Kidney (tissue), 14 donors: ENCODE data around the gene TTLL9. TPM values are rescaled to one million over a fixed set of nuclear protein-coding genes. Genes with fewer than 3 reads are reported as not detected.

Source experiments
- DNase-seq, 5 donors: peaks; one replicate each; pipeline ENCODE4 v3.0.0-alpha.2; 2013 to 2020
- FAIRE-seq: peaks from 2 replicates; lab custom pipeline; 2012; peaks lifted over from hg19 to GRCh38; lab: Jason Lieb, UNC
- H3K27ac ChIP-seq, 2 donors: one replicate each; pipeline ENCODE4 v1.7.0; 2013; ENCODE audit warnings: low read depth in 2 of 2, low read length in 2 of 2, inconsistent platforms in 1 of 2
- H3K27me3 ChIP-seq: one replicate; pipeline ENCODE4 v1.7.1; 2013; ENCODE audit warnings: low read length, inconsistent platforms; ENCODE audit not compliant: control insufficient read depth, insufficient read depth
- H3K36me3 ChIP-seq, 3 donors: one replicate each; pipeline versions ENCODE4 v1.7.0 to v1.7.1; 2013; ENCODE audit warnings: low read length in 3 of 3, control low read depth in 1 of 3, inconsistent platforms in 1 of 3; ENCODE audit not compliant: insufficient read depth in 3 of 3, control insufficient read depth in 2 of 3
- H3K4me1 ChIP-seq, 3 donors: one replicate each; pipeline versions ENCODE4 v1.7.0 to v1.7.1; 2013; ENCODE audit warnings: low read length in 3 of 3, inconsistent platforms in 1 of 3, low read depth in 1 of 3; ENCODE audit not compliant: control insufficient read depth in 2 of 3, insufficient read depth in 2 of 3
- H3K4me3 ChIP-seq, 3 donors: one replicate each; pipeline versions ENCODE4 v1.7.0 to v1.8.1; 2013; ENCODE audit warnings: low read length in 3 of 3, control low read depth in 1 of 3, inconsistent platforms in 1 of 3
- H3K9ac ChIP-seq, 3 donors: one replicate each; pipeline versions ENCODE4 v1.7.0 to v1.7.1; 2013; ENCODE audit warnings: low read length in 3 of 3, control low read depth in 1 of 3, inconsistent platforms in 1 of 3
- H3K9me3 ChIP-seq, 3 donors: one replicate each; pipeline versions ENCODE4 v1.7.0 to v1.7.1; 2013; ENCODE audit warnings: low read length in 3 of 3, control low read depth in 1 of 3, inconsistent platforms in 1 of 3; ENCODE audit not compliant: control insufficient read depth in 2 of 3, insufficient read depth in 1 of 3
- intact Hi-C: fragments of 100-400 bp; cut with DNase I; formaldehyde crosslinking; loops from one replicate; pipeline ENCODE4 v1.11.1; 2022
- polyA plus RNA-seq: library from polyadenylated mRNA; stranded (reverse); fragments of 350-450 nt; fragmentation: Illumina TruSeq; extraction: RNeasy Lipid Tissue Mini Kit (QIAGEN cat#74804); gene quantifications from one replicate; pipeline ENCODE4 v1.2.3, GENCODE V29; 2014; ENCODE audit warnings: low read depth, low replicate concordance; ENCODE audit not compliant: insufficient read depth
- total RNA-seq: library from RNA; stranded (reverse); fragmentation: NEBNext Ultra II Directional; extraction: Animal tissue kit (Norgen Biotek cat#: 25700); gene quantifications from one replicate; pipeline ENCODE4 v1.2.1, GENCODE V29; 2021
- TF ChIP-seq, protein P1 (sequence below): IDR thresholded peaks from 3 replicates; pipeline ENCODE4 v1.5.1; 2012; ENCODE audit warnings: mild to moderate bottlenecking, moderate library complexity, borderline replicate concordance; ENCODE audit not compliant: insufficient read depth; ENCODE audit errors: extremely low read depth
- donor health status: control.
- donor health status: control.
- donor health status: control.
- donor health status: control.
- donor health status: control.
- donor health status: DM: yes; HTN: yes; CAD: no.
- donor health status: Normal renal cell carcinoma (clear cell type).

Gene TTLL9
- total and polyA plus RNA-seq, 2 donors from 2014 or later, result 0.82 to 1.9 TPM

DNA sequence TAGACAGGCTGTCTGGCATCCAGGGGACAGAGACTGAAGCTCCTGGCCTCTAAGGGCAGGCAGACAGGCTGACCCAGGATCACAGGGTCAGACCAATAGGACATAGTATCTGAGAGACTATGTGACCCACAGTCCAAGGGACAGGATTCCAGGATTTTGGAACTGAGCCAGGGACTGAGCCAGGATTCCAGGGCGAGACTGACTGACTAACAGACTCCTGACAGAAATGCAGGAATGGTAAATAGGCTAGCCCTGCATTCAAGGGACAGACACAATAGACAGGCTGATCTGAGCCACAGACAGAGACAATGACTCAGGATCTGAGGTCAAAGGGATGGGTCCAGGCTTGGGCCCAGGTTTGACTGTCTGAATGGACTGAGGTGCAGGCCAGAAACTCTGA, 117.3 kb downstream of the TTLL9 start:
- intact Hi-C loops, result no loop called here
- Histone ChIP-seq H3K4me3 (no peak overlapping the region), H3K27me3 (no peaks in the 10 kb centered on the region), H3K9ac (no peak overlapping the region), H3K36me3 (no peaks in the 10 kb centered on the region), H3K4me1 (no peaks in the 10 kb centered on the region), H3K27ac (no peak overlapping the region), H3K9me3 (no peaks in the 10 kb centered on the region)
- TF ChIP-seq, protein P1, sequence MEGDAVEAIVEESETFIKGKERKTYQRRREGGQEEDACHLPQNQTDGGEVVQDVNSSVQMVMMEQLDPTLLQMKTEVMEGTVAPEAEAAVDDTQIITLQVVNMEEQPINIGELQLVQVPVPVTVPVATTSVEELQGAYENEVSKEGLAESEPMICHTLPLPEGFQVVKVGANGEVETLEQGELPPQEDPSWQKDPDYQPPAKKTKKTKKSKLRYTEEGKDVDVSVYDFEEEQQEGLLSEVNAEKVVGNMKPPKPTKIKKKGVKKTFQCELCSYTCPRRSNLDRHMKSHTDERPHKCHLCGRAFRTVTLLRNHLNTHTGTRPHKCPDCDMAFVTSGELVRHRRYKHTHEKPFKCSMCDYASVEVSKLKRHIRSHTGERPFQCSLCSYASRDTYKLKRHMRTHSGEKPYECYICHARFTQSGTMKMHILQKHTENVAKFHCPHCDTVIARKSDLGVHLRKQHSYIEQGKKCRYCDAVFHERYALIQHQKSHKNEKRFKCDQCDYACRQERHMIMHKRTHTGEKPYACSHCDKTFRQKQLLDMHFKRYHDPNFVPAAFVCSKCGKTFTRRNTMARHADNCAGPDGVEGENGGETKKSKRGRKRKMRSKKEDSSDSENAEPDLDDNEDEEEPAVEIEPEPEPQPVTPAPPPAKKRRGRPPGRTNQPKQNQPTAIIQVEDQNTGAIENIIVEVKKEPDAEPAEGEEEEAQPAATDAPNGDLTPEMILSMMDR, result no peak
- no peak for FAIRE-seq
- no peak for DNase-seq

DNA sequence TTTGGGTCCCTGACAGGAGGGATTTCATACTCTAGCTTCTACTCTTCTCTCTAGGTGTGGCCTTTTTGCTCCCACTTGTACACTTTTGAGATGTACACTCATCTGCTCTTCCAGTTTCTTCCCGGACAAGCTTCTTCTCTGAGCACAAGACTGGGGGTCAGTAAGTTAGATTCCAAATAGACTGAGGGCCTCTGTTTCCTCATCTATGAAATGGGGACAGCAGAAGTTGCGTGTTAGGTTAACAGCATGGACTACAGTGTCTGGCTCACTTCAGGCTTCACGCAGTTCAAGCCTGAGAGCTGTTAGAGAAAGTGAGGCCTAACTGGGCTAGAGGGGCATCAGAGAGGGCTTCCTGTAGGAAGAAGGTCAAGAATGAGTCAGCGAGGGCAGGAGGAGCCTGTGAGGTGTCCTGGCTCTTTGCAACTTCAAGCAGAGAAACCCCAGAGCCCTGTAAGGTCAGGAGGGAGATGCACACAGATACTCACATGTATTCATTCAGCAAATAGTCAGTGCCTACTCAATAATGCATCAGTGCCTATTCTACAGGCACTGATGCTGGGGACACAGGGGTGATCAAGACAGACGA, 118.1 kb downstream of the TTLL9 start:
- intact Hi-C loops, result no loop called here
- Histone ChIP-seq H3K4me1 (no peaks in the 10 kb centered on the region), H3K36me3 (no peaks in the 10 kb centered on the region), H3K4me3 (no peak overlapping the region), H3K27me3 (no peaks in the 10 kb centered on the region), H3K9me3 (no peaks in the 10 kb centered on the region), H3K9ac (no peak overlapping the region), H3K27ac (no peak overlapping the region)
- DNase-seq (no peak), FAIRE-seq (no peak)
- TF ChIP-seq, protein P1, result no peak

DNA sequence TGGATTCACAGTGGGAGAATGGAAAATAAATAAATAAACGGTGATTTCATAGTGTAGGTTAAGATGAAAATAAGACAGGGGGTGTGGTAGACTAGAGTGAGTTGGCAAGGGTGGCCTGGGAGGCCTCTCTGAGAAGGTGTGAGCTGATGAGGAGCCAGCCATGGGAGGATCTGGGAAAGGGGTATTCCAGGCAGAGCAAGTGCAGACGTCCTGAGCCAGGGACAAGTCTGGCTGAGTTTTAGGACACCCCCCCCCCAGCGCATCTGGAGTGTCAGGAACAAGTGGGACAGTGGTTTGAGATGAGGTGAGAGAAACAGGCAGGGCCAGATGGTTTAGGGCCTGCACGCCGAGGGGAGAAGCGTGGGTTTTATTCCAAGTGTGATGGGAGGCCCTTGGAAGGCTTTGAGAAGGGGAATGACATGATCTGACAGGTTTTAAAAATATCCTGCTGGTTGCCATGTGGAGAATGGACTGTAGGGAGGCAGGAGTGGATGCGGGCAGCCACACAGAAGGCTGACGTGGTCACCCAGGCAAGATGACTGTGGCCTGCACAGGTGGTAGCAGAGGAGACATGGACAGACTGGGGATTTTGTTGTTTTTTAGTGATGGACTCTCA, 118.7 kb downstream of the TTLL9 start:
- DNase-seq (no peak), FAIRE-seq (no peak)
- Histone ChIP-seq H3K4me3 (no peak overlapping the region), H3K27me3 (peaks cover 3% of the 10 kb centered on the region), H3K9ac (no peak overlapping the region), H3K27ac (no peak overlapping the region), H3K36me3 (no peaks in the 10 kb centered on the region), H3K9me3 (no peaks in the 10 kb centered on the region), H3K4me1 (no peaks in the 10 kb centered on the region)
- TF ChIP-seq, protein P1, result no peak
- intact Hi-C loops, result no loop called here
